Natural killer cell (primary cell): Measurements from ENCODE around the gene CSTF3. TPM values are rescaled to one million over a fixed set of nuclear protein-coding genes. Genes with fewer than 3 reads are reported as not detected.
A peak's percentile ranks its signal among the peaks of the same experiment; 100 is the strongest.
"Not testable (repeated sequence)": the region's sequence is repeated elsewhere in the genome, so short reads cannot be mapped to it uniquely, and the experiment has no call there.

Experiments
- ATAC-seq, 3 donors: fragments of 150-1000 bp in 2 of 3; fragments of 200-7000 bp in 1 of 3; cut with Tn5 transposase; 1 replicate in 1 of 3; 2 replicates in 2 of 3; pipeline ENCODE4 v1.10.0; 2021; ENCODE audit warnings: mild to moderate bottlenecking in 2 of 3, moderate library complexity in 2 of 3
- DNase-seq, 2 donors: peaks; one replicate each; pipeline versions ENCODE4 v3.0.0 to v3.0.0-alpha.2; 2013 to 2021; ENCODE audit warnings: mixed read lengths in 1 of 2
- H3K27ac ChIP-seq: one replicate; pipeline ENCODE4 v1.5.1; 2013; ENCODE audit warnings: mild to moderate bottlenecking, low read length
- H3K27me3 ChIP-seq: one replicate; pipeline ENCODE4 v1.6.1; 2013; ENCODE audit warnings: low read length; ENCODE audit not compliant: control insufficient read depth, insufficient read depth
- H3K36me3 ChIP-seq: one replicate; pipeline ENCODE4 v1.6.1; 2013; ENCODE audit warnings: low read length; ENCODE audit not compliant: control insufficient read depth, insufficient read depth
- H3K4me1 ChIP-seq: one replicate; pipeline ENCODE4 v1.6.1; 2013; ENCODE audit warnings: low read length; ENCODE audit not compliant: control insufficient read depth, insufficient read depth
- H3K4me3 ChIP-seq: one replicate; pipeline ENCODE4 v1.5.1; 2013; ENCODE audit warnings: low read length
- H3K9me3 ChIP-seq: one replicate; pipeline ENCODE4 v1.6.1; 2013; ENCODE audit warnings: low read length; ENCODE audit not compliant: control insufficient read depth, insufficient read depth
- H3K27ac Mint-ChIP-seq, 2 donors: one replicate each; pipeline ENCODE4 v1.8.0; 2022; ENCODE audit warnings: mild to moderate bottlenecking in 2 of 2, mixed read lengths in 2 of 2, moderate library complexity in 1 of 2
- H3K27me3 Mint-ChIP-seq, 2 donors: one replicate each; pipeline ENCODE4 v1.8.0; 2022; ENCODE audit warnings: low read depth in 2 of 2, mixed read lengths in 2 of 2
- H3K36me3 Mint-ChIP-seq: one replicate; pipeline ENCODE4 v1.8.0; 2022; ENCODE audit warnings: mixed read lengths
- H3K4me1 Mint-ChIP-seq, 2 donors: one replicate each; pipeline ENCODE4 v1.8.0; 2022; ENCODE audit warnings: mixed read lengths in 2 of 2
- H3K4me3 Mint-ChIP-seq: one replicate; pipeline ENCODE4 v1.8.0; 2022; ENCODE audit warnings: mild to moderate bottlenecking, moderate library complexity, mixed read lengths
- H3K9me3 Mint-ChIP-seq, 2 donors: one replicate each; pipeline ENCODE4 v1.8.0; 2022; ENCODE audit warnings: mixed read lengths in 2 of 2
- CTCF ChIP-seq: fragments of 200-600 bp; IDR thresholded peaks from one replicate; pipeline ENCODE4 v1.8.0; 2022; ENCODE audit warnings: antibody characterized with exemption
- WGBS: methylation state at CpG from one replicate; pipeline ENCODE4 v1.1.7; 2013; ENCODE audit warnings: missing lambda C conversion rate; ENCODE audit not compliant: insufficient coverage; 5-methylcytosine and 5-hydroxymethylcytosine counted together
- intact Hi-C: fragments of 100-400 bp; cut with micrococcal nuclease; formaldehyde crosslinking; loops from one replicate; pipeline ENCODE4 v1.14.2; 2022
- total RNA-seq, 4 donors: library from RNA; stranded (reverse); fragments of 120-200 nt in 1 of 4; gene quantifications; one replicate each; pipeline versions ENCODE4 v1.2.3 to v1.2.4, GENCODE V29; 2013 to 2022

Gene CSTF3
- total RNA-seq, 3 donors from 2014 or later (not counting 1 experiment from before 2014, with no cell fraction given), result 10.9 to 15.6 (median 12.0) TPM

- Mint-ChIP-seq H3K9me3 (no peaks in the 10 kb centered on the region), H3K4me1 (peaks cover 5 to 6% of the 10 kb centered on the region in 2 donors), H3K27me3 (no peaks in the 10 kb centered on the region), H3K4me3 (no peak overlapping the region), H3K27ac (no peak overlapping the region), H3K36me3 (no peaks in the 10 kb centered on the region)
- 88% methylated on average over 3 of the region's 3 CpGs for WGBS
- Histone ChIP-seq H3K4me3 (no peak overlapping the region), H3K27ac (no peak overlapping the region), H3K36me3 (no peaks in the 10 kb centered on the region), H3K4me1 (no peaks in the 10 kb centered on the region), H3K9me3 (no peaks in the 10 kb centered on the region), H3K27me3 (no peaks in the 10 kb centered on the region)
- intact Hi-C loops, result no loop called here
- DNase-seq (no peak), ATAC-seq (no peak)
- TF ChIP-seq CTCF, result no peak
These were observed 35.7 kb downstream of the CSTF3 start for GRCh38 chr11:33125611-33126010.

GRCh38 chr11:33125025-33125424 lies 36.3 kb downstream of the CSTF3 start:
- intact Hi-C loops, result no loop called here
- Histone ChIP-seq H3K27me3 (no peaks in the 10 kb centered on the region), H3K27ac (no peak overlapping the region), H3K9me3 (no peaks in the 10 kb centered on the region), H3K36me3 (no peaks in the 10 kb centered on the region), H3K4me1 (no peaks in the 10 kb centered on the region), H3K4me3 (no peak overlapping the region)
- no peaks in the 10 kb centered on the region for H3K9me3 Mint-ChIP-seq
- no peak for ATAC-seq
- no peak for TF ChIP-seq CTCF
- H3K27ac Mint-ChIP-seq, result peak overlapping the region in 1 of 2 donors; percentile 43
- 100% methylated on average over 1 of the region's 2 CpGs for WGBS
- H3K36me3 Mint-ChIP-seq, result no peaks in the 10 kb centered on the region
- no peak for DNase-seq
- peaks cover 5 to 6% of the 10 kb centered on the region in 2 donors for H3K4me1 Mint-ChIP-seq
- no peaks in the 10 kb centered on the region for H3K27me3 Mint-ChIP-seq
- no peak overlapping the region for H3K4me3 Mint-ChIP-seq

- H3K4me3 ChIP-seq, intact Hi-C loops, H3K27me3 Mint-ChIP-seq, H3K4me3 Mint-ChIP-seq, H3K4me1 Mint-ChIP-seq, DNase-seq, ATAC-seq, H3K27me3 ChIP-seq, H3K4me1 ChIP-seq, H3K9me3 ChIP-seq, H3K36me3 Mint-ChIP-seq, H3K9me3 Mint-ChIP-seq, H3K36me3 ChIP-seq, H3K27ac ChIP-seq: not testable (repeated sequence)
- WGBS, result 100% methylated on average over 1 of the region's 1 CpG
- peak overlapping the region in 1 of 2 donors; percentile 36 for H3K27ac Mint-ChIP-seq
These were observed 38.6 kb downstream of the CSTF3 start for GRCh38 chr11:33122696-33123095.

GRCh38 chr11:33116535-33116934 lies 44.7 kb downstream of the CSTF3 start:
- H3K36me3 ChIP-seq, result no peaks in the 10 kb centered on the region
- H3K27ac ChIP-seq, result no peak overlapping the region
- no peaks in the 10 kb centered on the region for H3K4me1 ChIP-seq
- no peaks in the 10 kb centered on the region for H3K4me1 Mint-ChIP-seq
- intact Hi-C loops, result no loop called here
- H3K27me3 ChIP-seq, result no peaks in the 10 kb centered on the region
- H3K4me3 ChIP-seq, result no peak overlapping the region
- no peak for ATAC-seq
- no peak for TF ChIP-seq CTCF
- H3K4me3 Mint-ChIP-seq, result no peak overlapping the region
- H3K27me3 Mint-ChIP-seq, result no peaks in the 10 kb centered on the region
- DNase-seq, result no peak
- no peaks in the 10 kb centered on the region for H3K9me3 Mint-ChIP-seq
- no peak overlapping the region for H3K27ac Mint-ChIP-seq
- H3K36me3 Mint-ChIP-seq, result no peaks in the 10 kb centered on the region
- H3K9me3 ChIP-seq, result no peaks in the 10 kb centered on the region
